SK-N-SH treated with all-trans-retinoic acid at 6 μM for 48 hours (cell line): ENCODE results near the gene MAPKAPK2.

Experiments
- ATAC-seq: fragments of 200-7000 bp; cut with Tn5 transposase; 3 replicates; pipeline ENCODE4 v1.9.1; 2020; ENCODE audit warnings: mild to moderate bottlenecking, moderate library complexity
- ARNTL ChIP-seq: fragments of 450-650 bp; formaldehyde crosslinking; IDR thresholded peaks from 2 replicates; pipeline ENCODE4 v1.5.0; 2020; ENCODE audit warnings: low read depth, mild to moderate bottlenecking, moderate library complexity, borderline replicate concordance
- BACH2 ChIP-seq: fragments of 250-450 bp; sonication (Bioruptor Pico); IDR thresholded peaks from 2 replicates; pipeline ENCODE4 v1.9.0; 2021; ENCODE audit warnings: mild to moderate bottlenecking, borderline replicate concordance
- CREB5 ChIP-seq: fragments of 250-450 bp; sonication (Bioruptor Pico); IDR thresholded peaks from 2 replicates; pipeline ENCODE4 v1.5.1; 2020; ENCODE audit warnings: low read depth, mild to moderate bottlenecking, moderate library complexity
- CSDC2 ChIP-seq: fragments of 250-450 bp; sonication (Bioruptor Pico); IDR thresholded peaks from 2 replicates; pipeline ENCODE4 v1.5.0; 2020; ENCODE audit warnings: mild to moderate bottlenecking, moderate library complexity
- CSRNP3 ChIP-seq: fragments of 250-450 bp; sonication (Bioruptor Pico); IDR thresholded peaks from 2 replicates; pipeline ENCODE4 v1.5.1; 2021; ENCODE audit warnings: mild to moderate bottlenecking, moderate library complexity
- ESRRG ChIP-seq: fragments of 250-450 bp; sonication (Bioruptor Pico); IDR thresholded peaks from 2 replicates; pipeline ENCODE4 v1.6.1; 2021; ENCODE audit warnings: mild to moderate bottlenecking
- ISL1 ChIP-seq: fragments of 250-450 bp; sonication (Bioruptor Pico); IDR thresholded peaks from 2 replicates; pipeline ENCODE4 v2.1.2; 2022; ENCODE audit warnings: mild to moderate bottlenecking, moderate library complexity
- OSR1 ChIP-seq: fragments of 250-450 bp; sonication (Bioruptor Pico); IDR thresholded peaks from 2 replicates; pipeline ENCODE4 v1.8.0; 2022; ENCODE audit warnings: moderate library complexity, mild to moderate bottlenecking, inconsistent platforms
- PATZ1 ChIP-seq: fragments of 250-450 bp; sonication (Bioruptor Pico); IDR thresholded peaks from 2 replicates; pipeline ENCODE4 v1.8.0; 2020; ENCODE audit warnings: mild to moderate bottlenecking, moderate library complexity, borderline replicate concordance
- PPARA ChIP-seq: fragments of 250-450 bp; sonication (Bioruptor Pico); IDR thresholded peaks from 2 replicates; pipeline ENCODE4 v1.5.0; 2020; ENCODE audit warnings: mild to moderate bottlenecking, borderline replicate concordance
- SNAI2 ChIP-seq: fragments of 250-450 bp; sonication (Bioruptor Pico); IDR thresholded peaks from 2 replicates; pipeline ENCODE4 v1.5.0; 2020; ENCODE audit warnings: mild to moderate bottlenecking, moderate library complexity
- TCF4 ChIP-seq: fragments of 250-450 bp; sonication (Bioruptor Pico); IDR thresholded peaks from 2 replicates; pipeline ENCODE4 v1.8.0; 2021; ENCODE audit warnings: mild to moderate bottlenecking, moderate library complexity, borderline replicate concordance
- TSHZ2 ChIP-seq: fragments of 250-450 bp; sonication (Bioruptor Pico); IDR thresholded peaks from 2 replicates; pipeline ENCODE4 v1.5.0; 2020; ENCODE audit warnings: mild to moderate bottlenecking, moderate library complexity
- ZC3H10 ChIP-seq: fragments of 250-450 bp; sonication (Bioruptor Pico); IDR thresholded peaks from 2 replicates; pipeline ENCODE4 v1.5.1; 2021; ENCODE audit warnings: mild to moderate bottlenecking, moderate library complexity
- ZFP3 ChIP-seq: fragments of 250-450 bp; sonication (Bioruptor Pico); IDR thresholded peaks from 2 replicates; pipeline ENCODE4 v1.5.0; 2020; ENCODE audit warnings: mild to moderate bottlenecking, moderate library complexity
- ZNF565 ChIP-seq: fragments of 450-650 bp; formaldehyde crosslinking; conservative IDR thresholded peaks from 2 replicates; pipeline ENCODE4 v1.5.0; 2020; ENCODE audit warnings: low read depth, mild to moderate bottlenecking, moderate library complexity
- ZNF70 ChIP-seq: fragments of 450-650 bp; formaldehyde crosslinking; IDR thresholded peaks from 2 replicates; pipeline ENCODE4 v1.5.0; 2020; ENCODE audit warnings: mild to moderate bottlenecking, moderate library complexity
- ZNF8 ChIP-seq: fragments of 450-650 bp; formaldehyde crosslinking; IDR thresholded peaks from 2 replicates; pipeline ENCODE4 v1.5.0; 2020; ENCODE audit warnings: mild to moderate bottlenecking, moderate library complexity

Gene MAPKAPK2

GRCh38 chr1:206662396-206663092 lies 22.2 kb upstream of the MAPKAPK2 start (continued):
- no peak for TF ChIP-seq OSR1
- no peak for TF ChIP-seq CSDC2 (CRISPR knock-in tag)
- TF ChIP-seq CREB5 (CRISPR knock-in tag) = no peak

GRCh38 chr1:206663362-206663761 lies 21.3 kb upstream of the MAPKAPK2 start:
- ATAC-seq = no peak

More at GRCh38 chr1:206663362-206663761, 21.3 kb upstream of the MAPKAPK2 start:
- no peak for TF ChIP-seq CREB5 (CRISPR knock-in tag)
- no peak for TF ChIP-seq PATZ1 (CRISPR knock-in tag)
- no peak for TF ChIP-seq ISL1
- TF ChIP-seq ESRRG (CRISPR knock-in tag) = no peak
- TF ChIP-seq ZC3H10 (CRISPR knock-in tag) = no peak
- TF ChIP-seq ARNTL (CRISPR knock-in tag) = no peak
- TF ChIP-seq TCF4 (CRISPR knock-in tag) = no peak
- no peak for TF ChIP-seq CSDC2 (CRISPR knock-in tag)
- no peak for TF ChIP-seq SNAI2 (CRISPR knock-in tag)
- TF ChIP-seq PPARA (CRISPR knock-in tag) = no peak
- no peak for TF ChIP-seq TSHZ2 (CRISPR knock-in tag)
- TF ChIP-seq BACH2 (CRISPR knock-in tag) = no peak
- no peak for TF ChIP-seq ZNF70
- TF ChIP-seq ZFP3 (CRISPR knock-in tag) = no peak
- no peak for TF ChIP-seq ZNF8
- no peak for TF ChIP-seq ZNF565 (CRISPR knock-in tag)
- no peak for TF ChIP-seq CSRNP3 (CRISPR knock-in tag)
